HCT116 (cell line): ENCODE data around the gene ODF2L. TPM values are rescaled to one million over a fixed set of nuclear protein-coding genes. Genes with fewer than 3 reads are reported as not detected.

Experiments
- ATAC-seq: fragments of 200-7000 bp; cut with Tn5 transposase; 2 replicates; pipeline ENCODE4 v1.9.1; 2020; ENCODE audit warnings: mild to moderate bottlenecking, moderate library complexity
- BruUV-seq: library from RNA; stranded (reverse); fragments of 400-500 nt; replicated peaks from 2 replicates; lab custom pipeline; 2021; lab: Mats Ljungman, UMichigan
- CTCF ChIA-PET: fragments of 300-600 bp; sonication (Branson Sonifier 250); formaldehyde crosslinking; loops from one replicate; lab custom pipeline; 2021; ENCODE audit warnings: antibody characterized with exemption; lab: Charles Lee
- POLR2A ChIA-PET: fragments of 300-600, 350-600 bp; sonication (Branson Sonifier 250); formaldehyde crosslinking; loops from one replicate; lab custom pipeline; 2021; ENCODE audit warnings: antibody characterized with exemption; lab: Charles Lee
- RAD21 ChIA-PET, 2 experiments: fragments of 300-600 bp; sonication (Branson Sonifier 250); formaldehyde crosslinking; loops; one replicate each; lab custom pipeline; 2023; ENCODE audit warnings: low total read pairs in 2 of 2; ENCODE audit not compliant: uncharacterized antibody in 2 of 2, unreplicated experiment in 2 of 2, low non-redundant PET in 1 of 2; lab: Charles Lee
- DNase-seq: peaks from one replicate; pipeline ENCODE4 v3.0.0-alpha.2; 2010; ENCODE audit warnings: low read depth, low spot score
- H2AFZ ChIP-seq: fragments of 200-600 bp; shearing (Covaris generic), sonication (generic); 2 replicates; pipeline ENCODE4 v1.6.1; 2017; ENCODE audit warnings: low read depth, mixed run types, mixed read lengths, antibody characterized with exemption, low read length; ENCODE audit not compliant: poor library complexity, severe bottlenecking
- H3K27ac ChIP-seq: 2 replicates; pipeline ENCODE4 v1.5.1; 2012; ENCODE audit warnings: low read depth, low read length
- H3K27me3 ChIP-seq: fragments of 200-600 bp; sonication (generic); 2 replicates; pipeline ENCODE4 v1.6.1; 2016; ENCODE audit warnings: mixed run types, low read length, mixed read lengths; ENCODE audit not compliant: insufficient read depth
- H3K36me3 ChIP-seq, 2 experiments: fragments of 200-500 bp in 1 of 2; fragments of 200-600 bp in 1 of 2; sonication (Bioruptor generic) in 1 of 2; sonication (generic) in 1 of 2; 2 replicates each; pipeline versions ENCODE4 v1.5.1 to v1.6.1; 2014 to 2016; ENCODE audit warnings: low read length in 2 of 2, inconsistent platforms in 1 of 2, mixed read lengths in 1 of 2, mixed run types in 1 of 2; ENCODE audit not compliant: insufficient read depth in 2 of 2, control insufficient read depth in 1 of 2
- H3K4me1 ChIP-seq, 2 experiments: fragments of 200-600 bp in 1 of 2; sonication (generic) in 1 of 2; 2 replicates each; pipeline versions ENCODE4 v1.5.1 to v1.6.1; 2012 to 2017; ENCODE audit warnings: low read length in 2 of 2, inconsistent platforms in 1 of 2, mild to moderate bottlenecking in 1 of 2, mixed read lengths in 1 of 2, mixed run types in 1 of 2, moderate library complexity in 1 of 2; ENCODE audit not compliant: insufficient read depth in 2 of 2, control insufficient read depth in 1 of 2
- H3K4me2 ChIP-seq: fragments of 200-600 bp; sonication (generic); 2 replicates; pipeline ENCODE4 v1.6.1; 2017; ENCODE audit warnings: mixed run types, low read length, mixed read lengths
- H3K4me3 ChIP-seq, 2 experiments: fragments of 200-600 bp in 1 of 2; sonication (generic) in 1 of 2; replicated peaks in 1 of 2; 2 replicates each; pipeline ENCODE4 v1.5.1; 2011 to 2016; ENCODE audit warnings: low read length in 2 of 2, control low read depth in 1 of 2, low read depth in 1 of 2, mild to moderate bottlenecking in 1 of 2, mixed read lengths in 1 of 2, mixed run types in 1 of 2
- H3K79me2 ChIP-seq: fragments of 200-600 bp; sonication (generic); 2 replicates; pipeline ENCODE4 v1.6.1; 2017; ENCODE audit warnings: mild to moderate bottlenecking, mixed run types, low read length, moderate library complexity, mixed read lengths; ENCODE audit not compliant: insufficient read depth
- H3K9ac ChIP-seq: fragments of 200-600 bp; sonication (generic); 2 replicates; pipeline ENCODE4 v1.6.1; 2016; ENCODE audit warnings: low read length, mixed read lengths
- H3K9me2 ChIP-seq: fragments of 200-600 bp; sonication (generic), shearing (Covaris generic); 2 replicates; pipeline ENCODE4 v1.6.1; 2017; ENCODE audit warnings: mixed run types, mild to moderate bottlenecking, moderate library complexity; ENCODE audit not compliant: insufficient read depth
- H3K9me3 ChIP-seq, 2 experiments: fragments of 200-500 bp in 1 of 2; fragments of 200-600 bp in 1 of 2; sonication (Bioruptor generic) in 1 of 2; sonication (generic) in 1 of 2; 2 replicates each; pipeline ENCODE4 v1.6.1; 2014 to 2017; ENCODE audit warnings: low read length in 2 of 2, mixed read lengths in 2 of 2, inconsistent platforms in 1 of 2, low read depth in 1 of 2, mild to moderate bottlenecking in 1 of 2, mixed run types in 1 of 2, moderate library complexity in 1 of 2; ENCODE audit not compliant: control insufficient read depth in 1 of 2, insufficient read depth in 1 of 2
- H4K20me1 ChIP-seq: fragments of 200-600 bp; sonication (generic), shearing (Covaris generic); 2 replicates; pipeline ENCODE4 v1.6.1; 2017; ENCODE audit warnings: mixed run types, mild to moderate bottlenecking, moderate library complexity; ENCODE audit not compliant: insufficient read depth
- ATF3 ChIP-seq: IDR thresholded peaks from 2 replicates; pipeline ENCODE4 v1.6.1; 2012
- CEBPB ChIP-seq: IDR thresholded peaks from 2 replicates; pipeline ENCODE4 v1.6.1; 2012; ENCODE audit warnings: low read depth
- CTCF ChIP-seq, 3 experiments: fragments of 200-600 bp in 1 of 3; sonication (generic) in 1 of 3; IDR thresholded peaks in 2 of 3; conservative IDR thresholded peaks in 1 of 3; 2 replicates each; pipeline ENCODE4 v1.5.1; 2012 to 2017; ENCODE audit warnings: low read depth in 2 of 3, low read length in 2 of 3, antibody characterized with exemption in 1 of 3, borderline replicate concordance in 1 of 3, control low read depth in 1 of 3, mild to moderate bottlenecking in 1 of 3, mixed read lengths in 1 of 3, mixed run types in 1 of 3, moderate library complexity in 1 of 3; ENCODE audit not compliant: insufficient read depth in 1 of 3
- EGR1 ChIP-seq: IDR thresholded peaks from 2 replicates; pipeline ENCODE4 v1.6.1; 2012; ENCODE audit warnings: low read depth
- ELF1 ChIP-seq: IDR thresholded peaks from 2 replicates; pipeline ENCODE4 v1.6.1; 2012; ENCODE audit warnings: low read depth, borderline replicate concordance
- EZH2phosphoT487 ChIP-seq: fragments of 200-600 bp; IDR thresholded peaks from 2 replicates; pipeline ENCODE4 v1.6.1; 2018; ENCODE audit warnings: antibody characterized with exemption, borderline replicate concordance
- FOSL1 ChIP-seq: IDR thresholded peaks from 2 replicates; pipeline ENCODE4 v1.6.1; 2012; ENCODE audit warnings: low read depth
- JUND ChIP-seq: IDR thresholded peaks from 2 replicates; pipeline ENCODE4 v1.6.1; 2012
- MAX ChIP-seq: IDR thresholded peaks from 2 replicates; pipeline ENCODE4 v1.6.1; 2012
- POLR2A ChIP-seq: IDR thresholded peaks from 2 replicates; pipeline ENCODE4 v1.7.0; 2011; ENCODE audit warnings: borderline replicate concordance; ENCODE audit not compliant: insufficient read depth, insufficient read length; ENCODE audit errors: extremely low read depth
- RAD21 ChIP-seq: IDR thresholded peaks from 2 replicates; pipeline ENCODE4 v1.6.1; 2012; ENCODE audit warnings: low read depth, mild to moderate bottlenecking
- SP1 ChIP-seq: IDR thresholded peaks from 2 replicates; pipeline ENCODE4 v1.6.1; 2012; ENCODE audit warnings: low read depth
- SRF ChIP-seq: IDR thresholded peaks from 2 replicates; pipeline ENCODE4 v1.6.1; 2012; ENCODE audit warnings: low read depth
- TCF7L2 ChIP-seq: IDR thresholded peaks from 2 replicates; pipeline ENCODE4 v1.7.0; 2011; ENCODE audit warnings: borderline replicate concordance, inconsistent platforms; ENCODE audit not compliant: insufficient read depth, insufficient read length; ENCODE audit errors: extremely low read depth
- YY1 ChIP-seq: IDR thresholded peaks from 2 replicates; pipeline ENCODE4 v1.6.1; 2011; ENCODE audit warnings: low read length, low read depth, moderate library complexity, mild to moderate bottlenecking; ENCODE audit not compliant: insufficient replicate concordance; ENCODE audit errors: extremely low read depth
- ZBTB33 ChIP-seq: IDR thresholded peaks from 2 replicates; pipeline ENCODE4 v1.6.1; 2011; ENCODE audit warnings: mild to moderate bottlenecking, low read length, moderate library complexity; ENCODE audit not compliant: insufficient replicate concordance; ENCODE audit errors: extremely low read depth
- ZFX ChIP-seq: fragments of 450-650 bp; IDR thresholded peaks from 2 replicates; pipeline ENCODE4 v1.6.1; 2017
- ZNF274 ChIP-seq: fragments of 200-500 bp; sonication (Bioruptor generic); IDR thresholded peaks from 2 replicates; pipeline ENCODE4 v1.6.1; 2014; ENCODE audit warnings: mild to moderate bottlenecking, low read depth, low read length, inconsistent platforms
- intact Hi-C: fragments of 100-400 bp; cut with micrococcal nuclease; formaldehyde crosslinking; loops from 2 replicates; pipeline ENCODE4 v1.10.0; 2022
- total RNA-seq: library from RNA; stranded (reverse); gene quantifications from one replicate; pipeline ENCODE4 v1.2.1, GENCODE V29; 2021; ENCODE audit not compliant: unreplicated experiment

Gene ODF2L
- total RNA-seq, 1 experiment from 2014 or later, result 33.7 TPM

DNA sequence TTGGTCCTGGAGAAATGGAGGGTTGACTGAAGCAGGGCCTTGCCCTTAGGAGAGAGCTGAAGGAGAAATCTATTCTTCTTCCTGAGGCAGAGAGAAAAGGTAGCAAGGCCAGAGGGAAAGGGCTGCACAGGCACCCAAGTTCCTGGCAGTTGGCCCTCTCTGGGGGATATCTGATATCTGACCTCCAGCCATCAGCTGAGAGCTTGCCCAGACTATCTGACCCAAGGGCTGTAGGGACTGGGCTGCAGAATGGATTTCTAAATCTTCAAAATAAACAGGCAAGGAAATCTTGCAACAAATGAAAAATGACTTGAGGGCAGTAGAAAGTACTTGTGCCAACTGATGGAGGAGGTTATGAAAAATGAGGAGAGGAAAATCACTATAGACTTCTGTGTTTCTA is 27.4 kb upstream of the ODF2L start (continued):
- TF ChIP-seq SP1, result no peak
- TF ChIP-seq JUND, result no peak
- no peak for TF ChIP-seq ELF1
- no peak for TF ChIP-seq EGR1
- TF ChIP-seq POLR2A, result no peak
- no peak for TF ChIP-seq FOSL1
- TF ChIP-seq EZH2phosphoT487, result no peak
- TF ChIP-seq SRF, result no peak
- TF ChIP-seq RAD21, result no peak
- TF ChIP-seq MAX, result no peak
- TF ChIP-seq YY1, result no peak
- TF ChIP-seq TCF7L2, result no peak

GRCh38 chr1:86421601-86422280 is 25.6 kb upstream of the ODF2L start:
- Histone ChIP-seq H3K4me3 (no peak overlapping the region), H3K4me2 (no peak overlapping the region)
- TF ChIP-seq MAX (no peak), EGR1 (no peak), CEBPB (no peak), ZNF274 (no peak), ATF3 (no peak), ZFX (no peak), CTCF (IDR thresholded peaks at IDR 0.05 in 2 of 3, conservative IDR thresholded peaks at IDR 0.05 in 1 of 3; ENCODE audit: borderline replicate concordance in 1 of 3, insufficient read depth in 1 of 3, low read depth in 2 of 3, low read length in 2 of 3) (no peak), ZBTB33 (no peak)
- TF ChIP-seq, all 23 proteins: peak for 0
- no peak overlapping the region for H3K9ac ChIP-seq
- H3K9me3 ChIP-seq, result no peaks in the 10 kb centered on the region
- ATAC-seq, result no peak
- BruUV-seq, result no TSS peak
- no peak overlapping the region for H2AFZ ChIP-seq
- intact Hi-C loops, result no loop called here
- H3K79me2 ChIP-seq, result no peaks in the 10 kb centered on the region
- CTCF ChIA-PET, result interaction anchor here (1.0 kb wide), 1 partner anchor 283 kb away, joined by 3 read pairs; the partner anchor contains the start of gene SH3GLB1
- H3K4me1 ChIP-seq, result no peaks in the 10 kb centered on the region
- no peaks in the 10 kb centered on the region for H3K36me3 ChIP-seq
- no peaks in the 10 kb centered on the region for H4K20me1 ChIP-seq
- no peaks in the 10 kb centered on the region for H3K9me2 ChIP-seq
- POLR2A ChIA-PET, result no interaction called here
- H3K27me3 ChIP-seq, result no peaks in the 10 kb centered on the region
- no peak for DNase-seq
- no peak overlapping the region for H3K27ac ChIP-seq
- RAD21 ChIA-PET, result no interaction called here
